GM12864 (cell line): ENCODE data around the gene MALRD1.

Experiments used
- DNase-seq: peaks from one replicate; pipeline ENCODE4 v3.0.0-alpha.2; 2011; ENCODE audit warnings: low read depth
- H3K4me3 ChIP-seq: 2 replicates; pipeline ENCODE4 v1.5.1; 2011; ENCODE audit warnings: mild to moderate bottlenecking, low read depth, low read length, control low read depth
- CTCF ChIP-seq: IDR thresholded peaks from 2 replicates; pipeline ENCODE4 v1.5.1; 2011; ENCODE audit warnings: low read depth, mild to moderate bottlenecking, moderate library complexity, low read length, control low read depth, inconsistent platforms; ENCODE audit errors: missing control alignments

The MALRD1 gene

GRCh38 chr10:19580691-19581090 lies 532.1 kb downstream of the MALRD1 start:
- no peak overlapping the region for H3K4me3 ChIP-seq
- no peak for DNase-seq
- TF ChIP-seq CTCF = no peak

- no peak for TF ChIP-seq CTCF
- DNase-seq = no peak
- no peak overlapping the region for H3K4me3 ChIP-seq
Measured at GRCh38 chr10:19588608-19589007, 540.0 kb downstream of the MALRD1 start.

- no peak for TF ChIP-seq CTCF
- no peak for DNase-seq
- no peak overlapping the region for H3K4me3 ChIP-seq
Measured at GRCh38 chr10:19592276-19592675, 543.7 kb downstream of the MALRD1 start.

GRCh38 chr10:19595212-19595845 lies 546.7 kb downstream of the MALRD1 start:
- no peak overlapping the region for H3K4me3 ChIP-seq
- no peak for TF ChIP-seq CTCF
- DNase-seq = no peak

GRCh38 chr10:19605806-19606205 lies 557.2 kb downstream of the MALRD1 start:
- H3K4me3 ChIP-seq = no peak overlapping the region
- no peak for TF ChIP-seq CTCF
- no peak for DNase-seq

GRCh38 chr10:19606968-19607367 lies 558.4 kb downstream of the MALRD1 start:
- no peak for DNase-seq

More at GRCh38 chr10:19606968-19607367, 558.4 kb downstream of the MALRD1 start:
- no peak for TF ChIP-seq CTCF
- H3K4me3 ChIP-seq = no peak overlapping the region
